ENCODE results near the gene ACTN3.
"Not testable (repeated sequence)": the region's sequence is repeated elsewhere in the genome, so short reads cannot be mapped to it uniquely, and the experiment has no call there.

ACTN3 gene

DNA sequence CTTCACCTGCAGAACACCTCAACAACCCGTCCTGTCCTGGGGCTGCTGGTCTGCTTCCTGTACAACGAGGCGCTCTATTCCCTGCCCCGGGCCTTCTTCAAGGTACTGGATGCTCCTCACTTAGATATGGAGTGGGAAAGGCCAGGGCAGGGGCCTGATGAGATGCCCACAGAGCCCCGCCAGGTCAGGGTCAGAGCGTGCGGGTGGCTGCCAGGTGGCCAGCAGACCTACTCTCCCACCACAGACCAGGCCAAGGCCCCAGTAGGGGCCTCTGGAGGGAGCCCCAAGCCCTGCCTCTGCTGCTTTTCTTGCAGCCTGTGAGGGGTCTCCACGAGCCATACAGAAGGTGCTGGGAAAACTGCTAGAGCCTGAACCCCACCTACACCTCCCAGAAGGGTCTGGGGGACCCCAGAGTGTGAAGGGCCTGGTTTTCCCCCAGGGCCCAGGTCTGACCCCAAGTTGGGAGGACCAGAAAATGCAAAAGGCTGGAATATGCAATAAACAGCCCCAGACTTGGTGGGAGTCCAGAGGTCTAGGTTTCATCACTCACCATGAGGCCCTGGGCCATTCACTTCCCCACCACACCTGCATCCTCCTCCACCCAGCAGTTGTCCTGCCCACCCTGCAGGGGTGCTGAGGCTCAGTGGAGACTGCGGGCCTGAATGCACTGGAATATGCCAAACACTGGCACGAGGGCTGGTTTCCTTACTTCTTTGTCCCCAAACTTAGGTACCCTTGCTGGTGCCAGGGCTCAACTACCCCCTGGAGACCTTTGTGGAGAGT, 15.6 kb upstream of the ACTN3 start:
- H3K36me3 ChIP-seq (ENCODE audit: control insufficient read depth, insufficient read depth, low read length, severe bottlenecking), result no peaks in the 10 kb centered on the region
- H3K4me3 ChIP-seq (ENCODE audit: low read length), result no peak overlapping the region
- no peaks in the 10 kb centered on the region for H3K4me1 ChIP-seq (ENCODE audit: control insufficient read depth, insufficient read depth, low read length)
- no peaks in the 10 kb centered on the region for H3K27me3 ChIP-seq (replicated peaks; ENCODE audit: control insufficient read depth, insufficient read depth, low read length)
- DNase-seq (ENCODE audit: low read depth), result no peak
- no peaks in the 10 kb centered on the region for H3K9me3 ChIP-seq (ENCODE audit: control insufficient read depth, low read length)
- H3K9ac ChIP-seq (ENCODE audit: low read length), result no peak overlapping the region

DNA sequence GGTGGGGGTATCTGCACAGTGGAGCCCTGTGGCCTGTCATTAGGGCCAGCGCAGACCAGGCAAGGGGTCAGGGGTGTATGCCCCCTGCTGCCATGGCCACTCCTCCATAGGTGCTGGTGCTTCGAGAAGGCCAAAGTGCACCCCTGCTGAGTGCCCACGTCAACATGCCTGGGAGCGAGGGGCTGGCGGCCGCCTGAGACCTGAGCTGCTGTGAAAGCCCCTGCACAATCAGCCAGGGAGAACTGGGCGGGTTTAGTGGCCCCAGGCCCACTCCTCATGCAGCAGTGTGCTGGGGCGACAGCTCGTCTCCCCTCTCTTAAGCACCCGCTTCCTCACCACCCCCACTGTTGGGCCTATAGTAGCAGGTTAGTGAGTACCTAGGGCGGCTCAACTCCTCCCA, 14.9 kb upstream of the ACTN3 start:
- Histone ChIP-seq H3K36me3 (ENCODE audit: control insufficient read depth, insufficient read depth, low read length, severe bottlenecking) (peaks cover 4% of the 10 kb centered on the region), H3K9me3 (ENCODE audit: control insufficient read depth, low read length) (no peaks in the 10 kb centered on the region), H3K4me1 (ENCODE audit: control insufficient read depth, insufficient read depth, low read length) (no peaks in the 10 kb centered on the region), H3K4me3 (ENCODE audit: low read length) (no peak overlapping the region), H3K9ac (ENCODE audit: low read length) (no peak overlapping the region), H3K27me3 (replicated peaks; ENCODE audit: control insufficient read depth, insufficient read depth, low read length) (no peaks in the 10 kb centered on the region)
- DNase-seq (ENCODE audit: low read depth), result no peak

DNA sequence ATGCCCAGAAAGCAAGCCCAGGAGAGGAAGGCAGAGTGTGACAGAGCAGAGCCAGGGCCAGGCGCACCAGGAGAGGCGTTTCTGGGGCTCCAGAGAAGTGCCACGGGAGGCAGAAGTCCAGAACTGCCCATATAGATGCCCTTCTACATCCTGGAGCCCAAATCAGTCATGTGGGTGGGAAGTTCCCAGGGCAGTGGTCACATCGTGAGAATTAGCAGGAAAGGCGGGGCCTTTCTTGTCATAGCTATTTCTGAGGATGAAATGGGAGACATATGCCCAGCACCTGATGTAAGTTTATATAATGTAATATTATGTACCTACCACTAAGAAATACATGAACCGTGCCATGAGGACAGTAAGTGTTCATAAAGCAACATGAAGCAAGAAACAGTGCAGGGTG, 13.9 kb upstream of the ACTN3 start:
- H3K9ac ChIP-seq (ENCODE audit: low read length), result no peak overlapping the region
- H3K4me3 ChIP-seq (ENCODE audit: low read length), result no peak overlapping the region
- H3K27me3 ChIP-seq (replicated peaks; ENCODE audit: control insufficient read depth, insufficient read depth, low read length), result no peaks in the 10 kb centered on the region
- peaks cover 4% of the 10 kb centered on the region for H3K36me3 ChIP-seq (ENCODE audit: control insufficient read depth, insufficient read depth, low read length, severe bottlenecking)
- no peaks in the 10 kb centered on the region for H3K4me1 ChIP-seq (ENCODE audit: control insufficient read depth, insufficient read depth, low read length)
- DNase-seq (ENCODE audit: low read depth), result no peak
- no peaks in the 10 kb centered on the region for H3K9me3 ChIP-seq (ENCODE audit: control insufficient read depth, low read length)

DNA sequence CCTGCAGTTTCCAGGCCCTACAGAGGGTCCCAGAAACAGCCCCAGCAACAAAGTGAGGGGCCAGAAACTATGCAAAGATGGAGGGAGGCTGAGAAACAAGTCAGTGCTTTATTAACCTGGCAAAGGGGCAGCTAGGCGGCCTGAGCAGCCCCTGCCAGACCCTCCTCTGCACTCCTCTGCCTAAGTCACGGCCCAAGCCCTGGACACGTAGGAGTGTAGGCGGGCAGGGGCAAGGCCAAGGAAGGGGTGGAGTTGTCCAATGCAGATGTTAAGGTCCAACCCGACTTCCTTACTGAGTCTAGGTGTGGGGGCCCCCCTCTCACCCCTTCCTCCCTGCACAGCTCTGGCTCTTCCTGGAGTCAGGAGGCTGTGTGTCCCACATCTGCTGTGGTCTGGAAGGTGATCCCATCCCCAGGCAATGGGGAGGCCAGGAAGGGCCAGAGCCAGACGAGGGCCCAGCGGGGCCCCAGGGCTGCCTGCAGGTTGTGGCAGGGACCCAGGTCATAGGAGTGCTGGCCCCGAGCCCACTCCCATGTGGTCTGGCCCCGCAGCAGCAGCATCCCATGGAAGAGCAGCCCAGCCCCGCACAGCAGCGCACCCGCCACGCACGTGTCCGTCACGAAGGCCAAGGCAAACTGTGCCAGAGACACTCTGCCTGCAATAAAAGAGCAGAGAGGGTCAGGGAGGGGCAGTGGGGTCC, 7.4 kb upstream of the ACTN3 start:
- H3K9me3 ChIP-seq (ENCODE audit: control insufficient read depth, low read length), result no peaks in the 10 kb centered on the region
- DNase-seq (ENCODE audit: low read depth), result no peak
- H3K27me3 ChIP-seq (replicated peaks; ENCODE audit: control insufficient read depth, insufficient read depth, low read length), result no peaks in the 10 kb centered on the region
- H3K4me1 ChIP-seq (ENCODE audit: control insufficient read depth, insufficient read depth, low read length), result peaks cover 16% of the 10 kb centered on the region
- peaks cover 11% of the 10 kb centered on the region for H3K36me3 ChIP-seq (ENCODE audit: control insufficient read depth, insufficient read depth, low read length, severe bottlenecking)
- no peak overlapping the region for H3K4me3 ChIP-seq (ENCODE audit: low read length)
- H3K9ac ChIP-seq (ENCODE audit: low read length), result no peak overlapping the region

DNA sequence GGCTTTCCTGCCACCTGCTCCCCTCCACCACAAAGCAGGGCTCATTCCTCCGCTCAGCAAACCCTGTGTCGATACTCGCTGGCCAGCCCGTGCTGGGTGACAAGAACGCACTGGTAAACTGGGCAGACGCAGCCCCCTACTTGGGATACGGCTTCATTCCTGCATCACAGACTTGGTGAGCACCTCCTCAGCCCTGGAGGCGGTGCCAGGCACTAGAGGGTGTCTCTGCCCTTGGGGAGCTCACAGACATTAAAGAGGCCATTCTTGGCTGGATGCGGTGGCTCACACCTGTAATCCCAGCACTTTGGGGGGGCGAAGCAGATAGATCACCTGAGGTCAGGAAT, 6.9 kb upstream of the ACTN3 start:
- Histone ChIP-seq H3K4me1 (ENCODE audit: control insufficient read depth, insufficient read depth, low read length) (peaks cover 20% of the 10 kb centered on the region), H3K4me3 (ENCODE audit: low read length) (no peak overlapping the region), H3K9me3 (ENCODE audit: control insufficient read depth, low read length) (no peaks in the 10 kb centered on the region), H3K9ac (ENCODE audit: low read length) (no peak overlapping the region), H3K36me3 (ENCODE audit: control insufficient read depth, insufficient read depth, low read length, severe bottlenecking) (peaks cover 11% of the 10 kb centered on the region), H3K27me3 (replicated peaks; ENCODE audit: control insufficient read depth, insufficient read depth, low read length) (no peaks in the 10 kb centered on the region)
- DNase-seq (ENCODE audit: low read depth), result no peak

DNA sequence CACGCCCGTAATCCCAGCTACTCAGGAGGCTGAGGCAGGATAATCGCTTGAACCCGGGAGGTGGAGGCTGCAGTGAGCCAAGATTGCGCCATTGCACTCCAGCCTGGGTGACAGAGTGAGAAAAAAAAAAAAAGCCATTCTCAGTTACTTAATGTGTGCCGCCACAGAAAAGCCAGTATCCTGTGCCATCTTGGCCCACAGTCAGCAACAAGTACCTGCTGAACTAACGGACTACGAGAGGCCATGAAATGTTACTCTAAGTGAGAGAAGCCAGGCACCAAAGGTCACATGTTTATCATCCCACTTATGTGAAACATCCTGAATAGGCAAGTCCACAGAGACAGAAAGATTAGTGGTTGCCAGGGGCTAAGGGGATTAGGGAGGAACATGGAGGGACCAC, 6.1 kb upstream of the ACTN3 start:
- not testable (repeated sequence) for H3K9me3 ChIP-seq (ENCODE audit: control insufficient read depth, low read length); H3K27me3 ChIP-seq (replicated peaks; ENCODE audit: control insufficient read depth, insufficient read depth, low read length); H3K4me3 ChIP-seq (ENCODE audit: low read length); H3K9ac ChIP-seq (ENCODE audit: low read length); DNase-seq (ENCODE audit: low read depth)
- Histone ChIP-seq H3K4me1 (ENCODE audit: control insufficient read depth, insufficient read depth, low read length) (peaks cover 25% of the 10 kb centered on the region), H3K36me3 (ENCODE audit: control insufficient read depth, insufficient read depth, low read length, severe bottlenecking) (peaks cover 11% of the 10 kb centered on the region)

DNA sequence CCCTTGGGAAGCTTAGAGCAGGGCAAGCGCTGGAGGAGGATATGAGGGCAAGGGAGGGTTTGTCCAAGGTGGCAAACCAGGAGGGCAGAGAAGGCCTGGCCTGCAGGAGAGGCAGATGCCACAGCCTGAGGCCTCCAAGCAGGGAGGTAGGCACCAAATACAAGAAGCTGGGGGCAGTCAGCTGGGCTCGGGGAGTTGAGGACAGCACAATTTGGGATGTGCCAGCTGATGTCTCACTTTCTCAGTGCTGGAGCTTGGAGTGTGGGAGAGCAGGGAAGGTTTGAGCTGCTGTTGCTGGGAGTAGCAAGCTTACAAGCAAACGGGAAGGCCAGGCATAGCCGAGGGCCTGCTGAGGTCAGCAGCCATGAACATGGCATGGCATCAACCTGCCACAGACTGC, 4.8 kb upstream of the ACTN3 start:
- no peaks in the 10 kb centered on the region for H3K9me3 ChIP-seq (ENCODE audit: control insufficient read depth, low read length)
- no peak overlapping the region for H3K9ac ChIP-seq (ENCODE audit: low read length)
- peaks cover 30% of the 10 kb centered on the region for H3K4me1 ChIP-seq (ENCODE audit: control insufficient read depth, insufficient read depth, low read length)
- peaks cover 7% of the 10 kb centered on the region for H3K36me3 ChIP-seq (ENCODE audit: control insufficient read depth, insufficient read depth, low read length, severe bottlenecking)
- DNase-seq (ENCODE audit: low read depth), result no peak
- H3K4me3 ChIP-seq (ENCODE audit: low read length), result no peak overlapping the region
- no peaks in the 10 kb centered on the region for H3K27me3 ChIP-seq (replicated peaks; ENCODE audit: control insufficient read depth, insufficient read depth, low read length)

DNA sequence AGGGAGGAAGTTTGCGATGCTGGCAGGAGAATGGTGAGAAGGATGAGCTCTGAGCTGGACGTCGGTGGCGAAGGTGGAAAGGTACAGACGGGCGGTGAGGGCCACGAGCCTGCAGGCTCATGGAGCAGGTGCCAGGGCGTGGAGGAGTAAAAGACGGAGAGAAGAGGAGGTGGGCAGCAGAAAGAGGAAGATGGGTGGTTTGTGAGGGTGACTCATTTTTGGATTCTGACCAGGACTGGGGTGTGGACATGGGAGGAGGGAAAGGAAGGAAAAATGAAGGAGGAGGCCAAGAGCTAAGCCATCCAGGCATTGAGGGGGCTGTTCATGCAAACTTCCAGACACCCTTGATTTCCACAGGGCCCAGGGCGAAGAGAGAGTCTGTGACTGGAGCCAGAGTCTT, 4.3 kb upstream of the ACTN3 start:
- H3K27me3 ChIP-seq (replicated peaks; ENCODE audit: control insufficient read depth, insufficient read depth, low read length), result no peaks in the 10 kb centered on the region

DNA sequence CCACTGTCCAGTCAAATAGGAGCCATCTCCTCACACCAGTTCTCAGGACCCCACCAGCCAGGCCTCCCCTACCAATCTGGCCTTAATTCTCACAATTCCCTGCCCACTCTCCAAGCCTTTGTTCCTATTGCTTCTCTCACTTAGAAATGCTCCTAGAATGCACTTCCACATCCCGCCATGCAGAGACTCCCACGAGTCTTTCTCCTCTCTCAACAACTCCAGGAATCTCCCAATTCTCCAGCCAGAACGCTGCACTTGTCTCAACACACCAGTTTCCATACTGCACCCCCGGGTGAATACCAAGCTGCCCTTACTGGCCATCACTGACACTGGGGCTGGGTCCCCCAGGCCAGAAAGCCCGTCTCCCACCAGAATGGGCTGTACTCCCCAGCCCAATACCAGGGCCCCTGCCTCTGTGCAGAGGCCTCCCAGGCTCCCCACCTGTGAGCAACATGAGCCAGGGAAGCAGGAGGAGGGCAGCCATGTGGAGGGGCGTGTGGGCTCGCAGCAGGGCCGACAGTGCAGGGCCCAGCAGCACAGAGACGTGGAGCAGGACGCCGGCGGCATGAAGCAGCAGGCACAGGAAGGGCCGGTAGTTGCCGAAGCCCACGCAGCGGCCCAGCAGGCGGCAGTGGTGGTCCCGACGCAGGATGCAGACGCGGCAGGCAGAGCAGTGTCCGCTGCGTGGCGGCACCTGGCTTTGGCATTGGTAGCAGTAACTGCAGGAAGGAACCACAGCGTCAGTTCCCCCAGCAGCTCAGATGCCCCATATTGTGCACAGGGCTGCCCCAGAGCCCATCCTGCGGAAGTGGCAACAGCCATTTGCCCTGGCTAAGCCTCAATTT, 3.2 kb upstream of the ACTN3 start:
- peak overlapping the region; percentile 50 for H3K9ac ChIP-seq (ENCODE audit: low read length)
- H3K4me1 ChIP-seq (ENCODE audit: control insufficient read depth, insufficient read depth, low read length), result peaks cover 30% of the 10 kb centered on the region
- H3K27me3 ChIP-seq (replicated peaks; ENCODE audit: control insufficient read depth, insufficient read depth, low read length), result no peaks in the 10 kb centered on the region
- no peaks in the 10 kb centered on the region for H3K9me3 ChIP-seq (ENCODE audit: control insufficient read depth, low read length)
- H3K4me3 ChIP-seq (ENCODE audit: low read length), result no peak overlapping the region
- DNase-seq (ENCODE audit: low read depth), result peak; percentile 22
- H3K36me3 ChIP-seq (ENCODE audit: control insufficient read depth, insufficient read depth, low read length, severe bottlenecking), result peaks cover 7% of the 10 kb centered on the region

More for the DNA sequence above, 4.3 kb upstream of the ACTN3 start:
- DNase-seq (ENCODE audit: low read depth), result peak; percentile 16
- Histone ChIP-seq H3K9me3 (ENCODE audit: control insufficient read depth, low read length) (no peaks in the 10 kb centered on the region), H3K4me3 (ENCODE audit: low read length) (no peak overlapping the region), H3K9ac (ENCODE audit: low read length) (no peak overlapping the region), H3K4me1 (ENCODE audit: control insufficient read depth, insufficient read depth, low read length) (peaks cover 30% of the 10 kb centered on the region), H3K36me3 (ENCODE audit: control insufficient read depth, insufficient read depth, low read length, severe bottlenecking) (peaks cover 7% of the 10 kb centered on the region)

DNA sequence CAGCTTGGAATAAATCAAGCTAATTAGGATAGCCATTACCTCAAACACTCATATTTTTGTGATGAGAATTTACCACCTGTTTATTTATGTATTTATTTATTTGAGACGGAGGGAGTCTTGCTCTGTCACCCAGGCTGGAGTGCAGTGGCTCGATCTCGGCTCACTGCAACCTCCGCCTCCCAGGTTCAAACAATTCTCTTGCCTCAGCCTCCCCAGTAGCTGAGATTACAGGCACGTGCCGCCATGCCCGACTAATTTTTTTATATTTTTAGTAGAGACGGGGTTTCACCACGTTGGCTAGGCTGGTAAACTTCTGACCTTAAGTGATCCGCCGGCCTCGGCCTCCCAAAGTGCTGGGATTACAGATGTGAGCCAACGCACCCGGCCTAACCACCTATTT, 1.8 kb upstream of the ACTN3 start:
- not testable (repeated sequence) for DNase-seq (ENCODE audit: low read depth)
- H3K4me3 ChIP-seq (ENCODE audit: low read length), result peak overlapping the region; percentile 89

DNA sequence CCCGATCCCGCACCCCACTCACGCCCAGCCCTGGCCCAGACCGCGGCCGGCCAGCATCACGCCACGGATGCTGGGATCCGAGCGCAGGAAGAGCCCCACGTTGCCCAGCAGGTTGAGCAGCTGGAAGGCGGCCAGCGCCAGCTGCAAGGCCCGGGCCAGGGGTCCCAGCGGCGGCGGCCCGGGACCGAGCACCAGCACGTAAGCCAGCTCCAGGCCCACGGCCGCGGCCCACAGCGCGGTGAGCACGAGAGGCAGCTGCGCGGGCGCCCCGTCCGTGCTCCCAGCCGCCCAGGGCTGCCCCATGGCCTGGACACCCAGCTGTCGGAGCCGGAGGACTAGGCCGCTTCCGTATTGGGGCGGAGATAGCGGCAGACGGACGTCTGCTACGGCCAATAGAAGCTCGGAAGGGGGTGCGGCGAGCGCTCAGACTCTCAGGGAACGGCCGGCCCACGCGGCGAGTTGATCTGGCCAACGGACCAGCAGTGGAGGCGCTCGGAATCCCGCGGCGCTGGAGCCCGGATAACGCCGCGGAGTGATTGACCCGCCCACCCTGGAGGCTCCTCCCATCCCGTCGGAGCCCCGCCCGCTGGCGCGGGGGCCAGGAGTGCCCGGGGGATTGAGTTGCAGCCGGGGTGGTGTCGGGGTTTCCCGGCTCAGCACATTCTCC, 869 bp upstream of the ACTN3 start, which contains the start of gene ZDHHC24:
Gene ZDHHC24, minus strand, starts transcription at position 348 of the 667 bp plus-strand sequence. Its CDS starts 45 bp downstream, at position 303.
- Histone ChIP-seq H3K27me3 (replicated peaks; ENCODE audit: control insufficient read depth, insufficient read depth, low read length) (no peaks in the 10 kb centered on the region), H3K4me1 (ENCODE audit: control insufficient read depth, insufficient read depth, low read length) (peaks cover 30% of the 10 kb centered on the region), H3K36me3 (ENCODE audit: control insufficient read depth, insufficient read depth, low read length, severe bottlenecking) (peaks cover 3% of the 10 kb centered on the region), H3K9ac (ENCODE audit: low read length) (peak within 1 kb of the TSS; percentile 94), H3K4me3 (ENCODE audit: low read length) (peak within 1 kb of the TSS; percentile 89), H3K9me3 (ENCODE audit: control insufficient read depth, low read length) (no peaks in the 10 kb centered on the region)
- DNase-seq (ENCODE audit: low read depth), result peak; percentile 99

More for the DNA sequence above, 1.8 kb upstream of the ACTN3 start:
- not testable (repeated sequence) for H3K27me3 ChIP-seq (replicated peaks; ENCODE audit: control insufficient read depth, insufficient read depth, low read length); H3K36me3 ChIP-seq (ENCODE audit: control insufficient read depth, insufficient read depth, low read length, severe bottlenecking); H3K9me3 ChIP-seq (ENCODE audit: control insufficient read depth, low read length)
- H3K9ac ChIP-seq (ENCODE audit: low read length), result peak overlapping the region; percentile 94
- H3K4me1 ChIP-seq (ENCODE audit: control insufficient read depth, insufficient read depth, low read length), result peaks cover 30% of the 10 kb centered on the region
